ENCODE measurements around the gene KLHDC8A.

- TF ChIP-seq CTCF (CRISPR knock-in tag; IDR thresholded peaks at IDR 0.05) (no peak), POLR2A (IDR thresholded peaks at IDR 0.05; ENCODE audit: insufficient read depth in 1 of 2, low read depth in 2 of 2, low read length in 2 of 2) (no peak)
Measured at GRCh38 chr1:205398586-205398985, 41.9 kb upstream of the KLHDC8A start.

All from HepG2 (cell line).